Measurements from ENCODE around the gene ZNF610.

Gene ZNF610

GRCh38 chr19:52366414-52366824 lies 30.4 kb downstream of the ZNF610 start:
- no peak for TF ChIP-seq GATA3 (IDR thresholded peaks at IDR 0.05; ENCODE audit: low read depth, low read length)
- TF ChIP-seq GATA2 (IDR thresholded peaks at IDR 0.05; ENCODE audit: low read depth, low read length): no peak

- TF ChIP-seq GATA3 (IDR thresholded peaks at IDR 0.05; ENCODE audit: low read depth, low read length): no peak
- TF ChIP-seq GATA2 (IDR thresholded peaks at IDR 0.05; ENCODE audit: low read depth, low read length): peak; percentile 56
Measured at GRCh38 chr19:52369559-52370340, 33.7 kb downstream of the ZNF610 start, which contains the start of gene ZNF880. TSS of gene ZNF880 (plus strand) at chr19:52369923. CDS start at chr19:52369966, 43 bp downstream.

GRCh38 chr19:52370341-52370710 lies 34.3 kb downstream of the ZNF610 start:
- TF ChIP-seq GATA2 (IDR thresholded peaks at IDR 0.05; ENCODE audit: low read depth, low read length) (no peak), GATA3 (IDR thresholded peaks at IDR 0.05; ENCODE audit: low read depth, low read length) (no peak)

GRCh38 chr19:52391135-52391534 lies 55.1 kb downstream of the ZNF610 start:
- no peak for TF ChIP-seq GATA3 (IDR thresholded peaks at IDR 0.05; ENCODE audit: low read depth, low read length)
- no peak for TF ChIP-seq GATA2 (IDR thresholded peaks at IDR 0.05; ENCODE audit: low read depth, low read length)

- TF ChIP-seq GATA2 (IDR thresholded peaks at IDR 0.05; ENCODE audit: low read depth, low read length) (no peak), GATA3 (IDR thresholded peaks at IDR 0.05; ENCODE audit: low read depth, low read length) (no peak)
Measured at GRCh38 chr19:52397310-52398080, 61.5 kb downstream of the ZNF610 start, which contains the start of gene ZNF528. TSS of gene ZNF528 (plus strand) at chr19:52397849. CDS start at chr19:52402014, 4,165 bp downstream.

GRCh38 chr19:52398081-52398441 lies 62.0 kb downstream of the ZNF610 start:
- no peak for TF ChIP-seq GATA2 (IDR thresholded peaks at IDR 0.05; ENCODE audit: low read depth, low read length)
- TF ChIP-seq GATA3 (IDR thresholded peaks at IDR 0.05; ENCODE audit: low read depth, low read length): no peak

GRCh38 chr19:52410276-52410675 lies 74.2 kb downstream of the ZNF610 start:
- TF ChIP-seq GATA2 (IDR thresholded peaks at IDR 0.05; ENCODE audit: low read depth, low read length) (no peak), GATA3 (IDR thresholded peaks at IDR 0.05; ENCODE audit: low read depth, low read length) (no peak)

GRCh38 chr19:52415711-52416110 lies 79.7 kb downstream of the ZNF610 start:
- TF ChIP-seq GATA2 (IDR thresholded peaks at IDR 0.05; ENCODE audit: low read depth, low read length) (no peak), GATA3 (IDR thresholded peaks at IDR 0.05; ENCODE audit: low read depth, low read length) (no peak)

Measured in SH-SY5Y (cell line).